Duodenal mucosa (tissue), 2 donors: ENCODE measurements around the gene PHC2.

Experiments
- H3K27ac ChIP-seq: one replicate; pipeline ENCODE4 v1.7.0; 2013; ENCODE audit warnings: low read depth, low read length
- H3K27me3 ChIP-seq, 2 donors: one replicate each; pipeline ENCODE4 v1.7.0; 2013; ENCODE audit warnings: low read length in 2 of 2, control low read depth in 1 of 2; ENCODE audit not compliant: insufficient read depth in 2 of 2, control insufficient read depth in 1 of 2
- H3K36me3 ChIP-seq, 2 donors: one replicate each; pipeline ENCODE4 v1.7.0; 2013; ENCODE audit warnings: low read length in 2 of 2, control low read depth in 1 of 2; ENCODE audit not compliant: insufficient read depth in 2 of 2, control insufficient read depth in 1 of 2
- H3K4me1 ChIP-seq, 2 donors: one replicate each; pipeline ENCODE4 v1.7.0; 2013; ENCODE audit warnings: low read length in 2 of 2, control low read depth in 1 of 2; ENCODE audit not compliant: insufficient read depth in 2 of 2, control insufficient read depth in 1 of 2
- H3K4me3 ChIP-seq, 2 donors: one replicate each; pipeline ENCODE4 v1.7.0; 2013; ENCODE audit warnings: low read length in 2 of 2, low read depth in 1 of 2
- H3K9ac ChIP-seq, 2 donors: one replicate each; pipeline ENCODE4 v1.7.0; 2013; ENCODE audit warnings: low read length in 2 of 2, low read depth in 1 of 2
- H3K9me3 ChIP-seq, 2 donors: one replicate each; pipeline ENCODE4 v1.7.0; 2013; ENCODE audit warnings: low read length in 2 of 2, control low read depth in 1 of 2; ENCODE audit not compliant: control insufficient read depth in 1 of 2

Gene PHC2

GRCh38 chr1:33287317-33287716 lies 143.6 kb downstream of the PHC2 start:
- peaks cover 7 to 33% of the 10 kb centered on the region in 2 donors for H3K36me3 ChIP-seq
- H3K9ac ChIP-seq, result no peak overlapping the region
- no peaks in the 10 kb centered on the region for H3K9me3 ChIP-seq
- H3K4me1 ChIP-seq, result no peaks in the 10 kb centered on the region
- H3K27ac ChIP-seq, result no peak overlapping the region
- no peak overlapping the region for H3K4me3 ChIP-seq
- no peaks in the 10 kb centered on the region for H3K27me3 ChIP-seq

DNA sequence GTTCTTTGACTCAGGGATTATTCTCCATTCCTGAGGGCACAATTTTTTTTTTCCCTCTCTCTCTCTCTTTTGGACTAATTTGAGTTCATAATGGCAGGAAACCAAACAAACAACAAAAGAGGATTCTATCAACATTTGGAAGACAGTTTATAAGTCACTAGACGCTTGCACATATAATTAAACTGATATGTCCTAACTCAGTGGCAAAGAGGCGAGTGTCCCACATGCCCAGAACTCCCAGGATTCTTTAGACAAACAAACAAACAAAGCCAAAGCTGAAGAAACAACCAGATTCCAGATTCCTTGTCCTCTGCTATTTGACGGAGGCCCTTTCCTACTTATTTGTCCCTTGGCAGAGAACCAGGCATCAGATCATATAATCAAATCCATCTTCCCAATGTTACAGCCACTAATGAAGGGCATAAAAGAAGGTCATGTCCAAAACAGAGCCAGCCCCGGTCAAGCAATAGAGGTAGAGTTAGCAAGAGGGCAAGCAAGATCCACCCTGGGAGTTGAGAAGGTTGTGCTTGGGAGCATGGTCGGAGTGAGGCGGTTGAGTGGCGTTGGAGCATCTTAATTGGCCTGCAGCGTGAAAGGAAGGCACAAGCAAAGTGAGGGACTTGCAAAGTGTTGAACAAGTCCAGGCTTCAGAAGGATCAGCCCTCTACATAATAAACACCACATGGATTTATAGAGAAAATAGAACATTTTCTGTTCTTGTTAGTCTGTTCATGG lies 144.3 kb downstream of the PHC2 start:
- Histone ChIP-seq H3K27ac (no peak overlapping the region), H3K36me3 (peaks cover 11 to 40% of the 10 kb centered on the region in 2 donors)

GRCh38 chr1:33284049-33284448 lies 146.8 kb downstream of the PHC2 start:
- H3K36me3 ChIP-seq, result peaks cover 9 to 42% of the 10 kb centered on the region in 2 donors
- no peaks in the 10 kb centered on the region for H3K4me1 ChIP-seq
- H3K9me3 ChIP-seq, result no peaks in the 10 kb centered on the region
- H3K27ac ChIP-seq, result no peak overlapping the region
- H3K4me3 ChIP-seq, result no peak overlapping the region
- no peaks in the 10 kb centered on the region for H3K27me3 ChIP-seq
- H3K9ac ChIP-seq, result no peak overlapping the region

More for the DNA sequence above, 144.3 kb downstream of the PHC2 start:
- Histone ChIP-seq H3K27me3 (no peaks in the 10 kb centered on the region), H3K9ac (no peak overlapping the region), H3K4me3 (no peak overlapping the region), H3K4me1 (no peaks in the 10 kb centered on the region), H3K9me3 (no peaks in the 10 kb centered on the region)

GRCh38 chr1:33282791-33283190 lies 148.1 kb downstream of the PHC2 start:
- Histone ChIP-seq H3K4me3 (no peak overlapping the region), H3K27me3 (no peaks in the 10 kb centered on the region), H3K4me1 (no peaks in the 10 kb centered on the region), H3K36me3 (peaks cover 9 to 41% of the 10 kb centered on the region in 2 donors), H3K9me3 (no peaks in the 10 kb centered on the region), H3K27ac (no peak overlapping the region), H3K9ac (no peak overlapping the region)

- H3K4me1 ChIP-seq, result no peaks in the 10 kb centered on the region
- no peak overlapping the region for H3K27ac ChIP-seq
- no peak overlapping the region for H3K4me3 ChIP-seq
- peaks cover 14 to 46% of the 10 kb centered on the region in 2 donors for H3K36me3 ChIP-seq
- H3K27me3 ChIP-seq, result no peaks in the 10 kb centered on the region
- no peak overlapping the region for H3K9ac ChIP-seq
- H3K9me3 ChIP-seq, result no peaks in the 10 kb centered on the region
Observed at GRCh38 chr1:33281554-33282303, 149.2 kb downstream of the PHC2 start.

- Histone ChIP-seq H3K4me1 (no peaks in the 10 kb centered on the region), H3K36me3 (peaks cover 14 to 44% of the 10 kb centered on the region in 2 donors), H3K4me3 (no peak overlapping the region), H3K27ac (no peak overlapping the region), H3K9me3 (no peaks in the 10 kb centered on the region), H3K27me3 (no peaks in the 10 kb centered on the region), H3K9ac (no peak overlapping the region)
Observed at GRCh38 chr1:33280091-33280661, 150.7 kb downstream of the PHC2 start.

GRCh38 chr1:33277488-33278084 lies 153.3 kb downstream of the PHC2 start:
- no peaks in the 10 kb centered on the region for H3K4me1 ChIP-seq
- H3K36me3 ChIP-seq, result peaks cover 14 to 37% of the 10 kb centered on the region in 2 donors
- no peaks in the 10 kb centered on the region for H3K9me3 ChIP-seq

GRCh38 chr1:33276573-33277298 lies 154.2 kb downstream of the PHC2 start:
- no peak overlapping the region for H3K9ac ChIP-seq
- H3K27me3 ChIP-seq, result no peaks in the 10 kb centered on the region
- no peaks in the 10 kb centered on the region for H3K9me3 ChIP-seq
- no peak overlapping the region for H3K27ac ChIP-seq
- peaks cover 11 to 33% of the 10 kb centered on the region in 2 donors for H3K36me3 ChIP-seq
- no peak overlapping the region for H3K4me3 ChIP-seq
- no peaks in the 10 kb centered on the region for H3K4me1 ChIP-seq

More at GRCh38 chr1:33277488-33278084, 153.3 kb downstream of the PHC2 start:
- Histone ChIP-seq H3K9ac (no peak overlapping the region), H3K27me3 (no peaks in the 10 kb centered on the region), H3K27ac (no peak overlapping the region), H3K4me3 (no peak overlapping the region)

DNA sequence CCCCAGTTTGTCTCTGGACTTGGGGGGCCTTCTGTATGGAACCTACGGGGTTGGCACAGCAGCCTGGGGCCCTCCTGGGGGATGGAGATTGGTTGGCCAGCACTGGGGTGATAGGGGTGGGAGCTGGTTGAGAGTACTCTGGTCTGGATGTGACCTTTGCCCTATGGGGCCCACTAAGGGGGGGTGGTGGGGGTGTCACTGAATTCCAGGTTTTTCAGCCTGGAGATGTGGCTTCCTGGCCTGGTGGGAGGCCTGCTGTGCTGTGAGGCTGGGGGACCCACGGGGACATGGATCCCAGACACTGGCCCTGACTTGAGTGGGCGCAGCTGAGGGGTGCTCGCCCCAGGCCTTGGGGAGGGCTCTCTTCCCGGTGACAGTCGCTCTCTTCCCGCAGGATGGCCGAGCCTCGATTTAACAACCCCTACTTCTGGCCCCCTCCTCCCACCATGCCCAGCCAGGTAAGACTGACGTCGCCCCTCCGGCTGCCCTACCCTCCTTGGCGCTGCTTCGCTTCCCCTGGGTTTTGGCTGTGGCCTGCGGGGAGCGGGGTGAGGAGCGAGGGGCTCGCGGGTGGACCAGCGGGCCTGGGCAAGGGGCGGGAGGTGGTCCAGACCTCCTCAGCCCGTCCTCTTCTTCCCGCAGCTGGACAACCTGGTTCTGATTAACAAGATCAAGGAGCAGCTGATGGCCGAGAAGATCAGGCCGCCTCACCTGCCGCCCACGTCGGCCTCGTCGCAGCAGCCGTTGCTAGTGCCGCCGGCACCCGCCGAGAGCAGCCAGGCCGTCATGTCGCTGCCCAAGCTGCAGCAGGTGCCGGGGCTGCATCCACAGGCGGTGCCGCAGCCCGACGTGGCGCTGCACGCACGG lies 155.0 kb downstream of the PHC2 start:
- H3K4me1 ChIP-seq, result no peaks in the 10 kb centered on the region
- peaks cover 5 to 26% of the 10 kb centered on the region in 2 donors for H3K36me3 ChIP-seq
- no peak overlapping the region for H3K4me3 ChIP-seq
- no peak overlapping the region for H3K9ac ChIP-seq
- no peaks in the 10 kb centered on the region for H3K27me3 ChIP-seq
- H3K9me3 ChIP-seq, result no peaks in the 10 kb centered on the region
- no peak overlapping the region for H3K27ac ChIP-seq
